Measurements from ENCODE around the gene TACC2. TPM values are rescaled to one million over a fixed set of nuclear protein-coding genes. Genes with fewer than 3 reads are reported as not detected.

The TACC2 gene
- total and polyA plus RNA-seq, 2 donors (not counting 3 experiments of a cell fraction or from before 2014, with no cell fraction given): 14.4 to 46.2 TPM

DNA sequence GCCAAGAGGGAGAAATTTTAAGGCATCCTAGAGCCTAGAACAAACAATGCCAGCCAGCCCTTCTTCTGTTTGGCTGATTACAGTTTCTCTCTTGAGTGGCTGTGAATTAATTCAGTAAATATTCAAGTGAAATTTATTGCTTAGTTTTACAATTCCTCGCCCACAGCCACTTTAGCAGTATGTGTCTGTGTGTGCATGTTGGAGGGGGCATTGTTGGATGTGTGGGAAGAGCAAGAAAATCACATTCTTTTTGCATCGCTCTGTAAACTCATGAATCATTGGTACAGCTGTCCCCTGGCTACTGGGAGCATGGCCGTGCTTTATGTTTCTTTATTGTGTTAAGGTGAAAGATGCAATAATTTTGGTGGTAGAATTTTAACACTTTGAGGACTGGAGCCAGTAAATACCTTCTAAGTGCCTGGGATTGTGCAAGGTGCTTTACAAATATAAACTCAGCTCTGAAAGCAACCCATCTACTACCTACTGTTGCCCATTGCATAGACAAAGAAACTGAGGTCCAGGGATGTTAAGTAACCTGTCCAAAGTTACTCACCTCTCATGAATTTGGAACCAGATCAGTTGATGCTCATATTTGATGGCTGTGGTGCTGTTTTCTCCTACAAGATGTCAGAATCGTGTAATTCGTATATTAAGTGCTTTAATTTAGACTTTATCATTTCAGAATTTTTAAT, 192.2 kb downstream of the TACC2 start:
- Histone ChIP-seq H3K9ac (replicated peaks; ENCODE audit: extremely low read depth, insufficient read depth, low read length) (no peak overlapping the region), H3K9me3 (replicated peaks; ENCODE audit: control insufficient read depth, insufficient read depth, low read length) (no peaks in the 10 kb centered on the region), H3K79me2 (ENCODE audit: control insufficient read depth, insufficient read depth, low read length) (peaks cover 8% of the 10 kb centered on the region), H3K4me1 (ENCODE audit: control insufficient read depth, extremely low read depth, insufficient read depth, low read length) (peaks cover 28% of the 10 kb centered on the region), H3K4me3 (replicated peaks in 1 of 3; ENCODE audit: insufficient read depth in 1 of 3, low read depth in 1 of 3, low read length in 3 of 3) (no peak overlapping the region), H3K4me2 (ENCODE audit: insufficient read depth, low read length) (no peak overlapping the region), H3K36me3 (ENCODE audit: control insufficient read depth in 2 of 2, extremely low read depth in 1 of 2, insufficient read depth in 2 of 2, low read length in 2 of 2) (no peaks in the 10 kb centered on the region), H3K27me3 (ENCODE audit: control insufficient read depth in 2 of 2, insufficient read depth in 2 of 2, low read length in 2 of 2) (no peaks in the 10 kb centered on the region), H3K9me1 (replicated peaks; ENCODE audit: control insufficient read depth, extremely low read depth, insufficient read depth, low read length) (no peaks in the 10 kb centered on the region), H3K27ac (ENCODE audit: insufficient read depth, low read depth, low read length) (no peak overlapping the region), H4K20me1 (replicated peaks; ENCODE audit: control insufficient read depth, extremely low read depth, insufficient read depth, low read length) (no peaks in the 10 kb centered on the region), H2AFZ (ENCODE audit: low read depth, low read length) (no peak overlapping the region)
- ChIA-PET POLR2A (no interaction called here), CTCF (interaction anchor here (0.7 to 5.2 kb wide), 6 partner anchors 12 to 99 kb away, joined by 3 to 21 read pairs (median 4); no protein-coding TSS in a partner anchor)
- dilution Hi-C loops (cut with MboI; ENCODE audit: extremely low pct_ligation_motif_present, low sequenced_read_pairs) (no loop called here), intact Hi-C loops (cut with micrococcal nuclease) (no loop called here)
- TF ChIP-seq EZH2 (IDR thresholded peaks at IDR 0.05; ENCODE audit: borderline replicate concordance, low read depth, low read length, severe bottlenecking) (no peak), GATA2 (IDR thresholded peaks at IDR 0.05; ENCODE audit: insufficient read depth, insufficient read length, low read depth, low read length) (no peak), POLR2AphosphoS5 (IDR thresholded peaks at IDR 0.05; ENCODE audit: insufficient read depth, low read depth, low read length) (no peak), MYC (IDR thresholded peaks at IDR 0.05; ENCODE audit: low read depth, low read length) (no peak), FOS (IDR thresholded peaks at IDR 0.05; ENCODE audit: borderline replicate concordance, insufficient read depth, low read length) (no peak), POLR2A (IDR thresholded peaks at IDR 0.05; ENCODE audit: low read depth, low read length) (no peak)
- TF ChIP-seq, protein P1, sequence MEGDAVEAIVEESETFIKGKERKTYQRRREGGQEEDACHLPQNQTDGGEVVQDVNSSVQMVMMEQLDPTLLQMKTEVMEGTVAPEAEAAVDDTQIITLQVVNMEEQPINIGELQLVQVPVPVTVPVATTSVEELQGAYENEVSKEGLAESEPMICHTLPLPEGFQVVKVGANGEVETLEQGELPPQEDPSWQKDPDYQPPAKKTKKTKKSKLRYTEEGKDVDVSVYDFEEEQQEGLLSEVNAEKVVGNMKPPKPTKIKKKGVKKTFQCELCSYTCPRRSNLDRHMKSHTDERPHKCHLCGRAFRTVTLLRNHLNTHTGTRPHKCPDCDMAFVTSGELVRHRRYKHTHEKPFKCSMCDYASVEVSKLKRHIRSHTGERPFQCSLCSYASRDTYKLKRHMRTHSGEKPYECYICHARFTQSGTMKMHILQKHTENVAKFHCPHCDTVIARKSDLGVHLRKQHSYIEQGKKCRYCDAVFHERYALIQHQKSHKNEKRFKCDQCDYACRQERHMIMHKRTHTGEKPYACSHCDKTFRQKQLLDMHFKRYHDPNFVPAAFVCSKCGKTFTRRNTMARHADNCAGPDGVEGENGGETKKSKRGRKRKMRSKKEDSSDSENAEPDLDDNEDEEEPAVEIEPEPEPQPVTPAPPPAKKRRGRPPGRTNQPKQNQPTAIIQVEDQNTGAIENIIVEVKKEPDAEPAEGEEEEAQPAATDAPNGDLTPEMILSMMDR (IDR thresholded peaks at IDR 0.05; ENCODE audit: extremely low read depth in 1 of 2, insufficient read depth in 1 of 2, low read depth in 1 of 2, low read length in 2 of 2): no peak
- TF ChIP-seq, protein P2, sequence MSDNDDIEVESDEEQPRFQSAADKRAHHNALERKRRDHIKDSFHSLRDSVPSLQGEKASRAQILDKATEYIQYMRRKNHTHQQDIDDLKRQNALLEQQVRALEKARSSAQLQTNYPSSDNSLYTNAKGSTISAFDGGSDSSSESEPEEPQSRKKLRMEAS (IDR thresholded peaks at IDR 0.05; ENCODE audit: insufficient read depth, insufficient read length): no peak
- BruUV-seq (replicated peaks): no TSS peak
- peak; percentile 21 for DNase-seq (ENCODE audit: low read depth, low spot score)
- no peak for FAIRE-seq
